Measurements from ENCODE around the gene SAV1. TPM values are rescaled to one million over a fixed set of nuclear protein-coding genes. Genes with fewer than 3 reads are reported as not detected.

Gene SAV1
- polyA plus RNA-seq, 1 of the 3 experiments (the other 2 are of a cell fraction): 8.9 TPM

DNA sequence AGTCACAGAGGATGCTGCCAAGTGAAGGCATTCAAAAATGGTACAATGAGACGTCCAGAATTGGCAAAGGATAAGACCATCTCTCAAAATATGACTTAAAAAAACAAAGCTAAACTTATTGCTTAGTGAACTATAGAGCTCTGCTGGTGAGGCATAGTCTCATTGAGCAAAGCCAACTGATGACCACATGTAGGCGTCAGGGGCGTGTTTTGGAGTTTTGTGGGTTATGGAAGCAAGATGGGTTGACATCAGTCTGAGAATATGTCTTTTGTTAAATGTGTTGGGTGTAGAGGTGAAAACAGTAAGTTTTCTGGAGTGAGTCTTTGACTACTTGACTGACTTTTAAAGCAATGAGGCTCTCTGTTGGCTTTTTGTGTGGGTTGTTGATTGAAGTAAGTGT is 60.9 kb downstream of the SAV1 start:
- H3K79me2 ChIP-seq (ENCODE audit: insufficient read depth): no peaks in the 10 kb centered on the region
- peaks cover 0 to 5% of the 10 kb centered on the region in 2 experiments for H3K36me3 ChIP-seq (replicated peaks in 1 of 2; ENCODE audit: control insufficient read depth in 1 of 2, insufficient read depth in 2 of 2, low read length in 1 of 2)
- 91% methylated on average over 3 of the region's 3 CpGs for WGBS (ENCODE audit: low lambda C conversion rate)
- no peak overlapping the region for H3K4me2 ChIP-seq
- TF ChIP-seq TEAD4 (IDR thresholded peaks at IDR 0.05; ENCODE audit: borderline replicate concordance, insufficient read depth): no peak
- TF ChIP-seq, protein P1, sequence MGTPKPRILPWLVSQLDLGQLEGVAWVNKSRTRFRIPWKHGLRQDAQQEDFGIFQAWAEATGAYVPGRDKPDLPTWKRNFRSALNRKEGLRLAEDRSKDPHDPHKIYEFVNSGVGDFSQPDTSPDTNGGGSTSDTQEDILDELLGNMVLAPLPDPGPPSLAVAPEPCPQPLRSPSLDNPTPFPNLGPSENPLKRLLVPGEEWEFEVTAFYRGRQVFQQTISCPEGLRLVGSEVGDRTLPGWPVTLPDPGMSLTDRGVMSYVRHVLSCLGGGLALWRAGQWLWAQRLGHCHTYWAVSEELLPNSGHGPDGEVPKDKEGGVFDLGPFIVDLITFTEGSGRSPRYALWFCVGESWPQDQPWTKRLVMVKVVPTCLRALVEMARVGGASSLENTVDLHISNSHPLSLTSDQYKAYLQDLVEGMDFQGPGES (IDR thresholded peaks at IDR 0.05; ENCODE audit: low read depth, low read length): no peak
- no peak for TF ChIP-seq FOXM1 (IDR thresholded peaks at IDR 0.05; ENCODE audit: low read depth)
- TF ChIP-seq SIN3A (IDR thresholded peaks at IDR 0.05; ENCODE audit: borderline replicate concordance, low read depth, low read length): no peak
- no peak for TF ChIP-seq JUND (IDR thresholded peaks at IDR 0.05)
- TF ChIP-seq, protein P2, sequence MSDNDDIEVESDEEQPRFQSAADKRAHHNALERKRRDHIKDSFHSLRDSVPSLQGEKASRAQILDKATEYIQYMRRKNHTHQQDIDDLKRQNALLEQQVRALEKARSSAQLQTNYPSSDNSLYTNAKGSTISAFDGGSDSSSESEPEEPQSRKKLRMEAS (IDR thresholded peaks at IDR 0.05; ENCODE audit: low read depth): no peak
- no peak for TF ChIP-seq CHD2 (IDR thresholded peaks at IDR 0.05; ENCODE audit: low read length, partially characterized antibody)
- TF ChIP-seq, protein P3, sequence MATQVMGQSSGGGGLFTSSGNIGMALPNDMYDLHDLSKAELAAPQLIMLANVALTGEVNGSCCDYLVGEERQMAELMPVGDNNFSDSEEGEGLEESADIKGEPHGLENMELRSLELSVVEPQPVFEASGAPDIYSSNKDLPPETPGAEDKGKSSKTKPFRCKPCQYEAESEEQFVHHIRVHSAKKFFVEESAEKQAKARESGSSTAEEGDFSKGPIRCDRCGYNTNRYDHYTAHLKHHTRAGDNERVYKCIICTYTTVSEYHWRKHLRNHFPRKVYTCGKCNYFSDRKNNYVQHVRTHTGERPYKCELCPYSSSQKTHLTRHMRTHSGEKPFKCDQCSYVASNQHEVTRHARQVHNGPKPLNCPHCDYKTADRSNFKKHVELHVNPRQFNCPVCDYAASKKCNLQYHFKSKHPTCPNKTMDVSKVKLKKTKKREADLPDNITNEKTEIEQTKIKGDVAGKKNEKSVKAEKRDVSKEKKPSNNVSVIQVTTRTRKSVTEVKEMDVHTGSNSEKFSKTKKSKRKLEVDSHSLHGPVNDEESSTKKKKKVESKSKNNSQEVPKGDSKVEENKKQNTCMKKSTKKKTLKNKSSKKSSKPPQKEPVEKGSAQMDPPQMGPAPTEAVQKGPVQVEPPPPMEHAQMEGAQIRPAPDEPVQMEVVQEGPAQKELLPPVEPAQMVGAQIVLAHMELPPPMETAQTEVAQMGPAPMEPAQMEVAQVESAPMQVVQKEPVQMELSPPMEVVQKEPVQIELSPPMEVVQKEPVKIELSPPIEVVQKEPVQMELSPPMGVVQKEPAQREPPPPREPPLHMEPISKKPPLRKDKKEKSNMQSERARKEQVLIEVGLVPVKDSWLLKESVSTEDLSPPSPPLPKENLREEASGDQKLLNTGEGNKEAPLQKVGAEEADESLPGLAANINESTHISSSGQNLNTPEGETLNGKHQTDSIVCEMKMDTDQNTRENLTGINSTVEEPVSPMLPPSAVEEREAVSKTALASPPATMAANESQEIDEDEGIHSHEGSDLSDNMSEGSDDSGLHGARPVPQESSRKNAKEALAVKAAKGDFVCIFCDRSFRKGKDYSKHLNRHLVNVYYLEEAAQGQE (IDR thresholded peaks at IDR 0.05; ENCODE audit: low read depth, low read length): no peak
- no peak for TF ChIP-seq SMC3 (IDR thresholded peaks at IDR 0.05; ENCODE audit: low read depth, low read length)
- TF ChIP-seq RFX5 (IDR thresholded peaks at IDR 0.05; ENCODE audit: low read length): no peak
- TF ChIP-seq NRF1 (IDR thresholded peaks at IDR 0.05; ENCODE audit: low read depth, low read length): no peak
- TF ChIP-seq GATA2 (CRISPR knock-in tag; IDR thresholded peaks at IDR 0.05): no peak
- TF ChIP-seq FOXJ3 (CRISPR knock-in tag; IDR thresholded peaks at IDR 0.05): no peak
- no peak for TF ChIP-seq POLR2AphosphoS5 (IDR thresholded peaks at IDR 0.05; ENCODE audit: low read depth, low read length)
- no peak for TF ChIP-seq MXI1 (IDR thresholded peaks at IDR 0.05; ENCODE audit: low read depth, low read length)
- TF ChIP-seq FOSL2 (IDR thresholded peaks at IDR 0.05; ENCODE audit: borderline replicate concordance, low read depth): no peak
- TF ChIP-seq RAD21 (IDR thresholded peaks at IDR 0.05; ENCODE audit: low read length): no peak
- TF ChIP-seq, protein P4, sequence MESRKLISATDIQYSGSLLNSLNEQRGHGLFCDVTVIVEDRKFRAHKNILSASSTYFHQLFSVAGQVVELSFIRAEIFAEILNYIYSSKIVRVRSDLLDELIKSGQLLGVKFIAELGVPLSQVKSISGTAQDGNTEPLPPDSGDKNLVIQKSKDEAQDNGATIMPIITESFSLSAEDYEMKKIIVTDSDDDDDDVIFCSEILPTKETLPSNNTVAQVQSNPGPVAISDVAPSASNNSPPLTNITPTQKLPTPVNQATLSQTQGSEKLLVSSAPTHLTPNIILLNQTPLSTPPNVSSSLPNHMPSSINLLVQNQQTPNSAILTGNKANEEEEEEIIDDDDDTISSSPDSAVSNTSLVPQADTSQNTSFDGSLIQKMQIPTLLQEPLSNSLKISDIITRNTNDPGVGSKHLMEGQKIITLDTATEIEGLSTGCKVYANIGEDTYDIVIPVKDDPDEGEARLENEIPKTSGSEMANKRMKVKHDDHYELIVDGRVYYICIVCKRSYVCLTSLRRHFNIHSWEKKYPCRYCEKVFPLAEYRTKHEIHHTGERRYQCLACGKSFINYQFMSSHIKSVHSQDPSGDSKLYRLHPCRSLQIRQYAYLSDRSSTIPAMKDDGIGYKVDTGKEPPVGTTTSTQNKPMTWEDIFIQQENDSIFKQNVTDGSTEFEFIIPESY (IDR thresholded peaks at IDR 0.05; ENCODE audit: borderline replicate concordance, low read depth): no peak
- no peak for TF ChIP-seq ELF1 (IDR thresholded peaks at IDR 0.05)
- peaks cover 0 to 12% of the 10 kb centered on the region in 2 experiments; a peak in 3 of 4 replicates for H3K4me1 ChIP-seq (ENCODE audit: control insufficient read depth in 1 of 2, insufficient read depth in 2 of 2, low read depth in 1 of 2, low read length in 1 of 2)
- H3K4me3 ChIP-seq (ENCODE audit: low read depth in 2 of 2, low read length in 1 of 2): no peak overlapping the region
- no peak overlapping the region for H2AFZ ChIP-seq (ENCODE audit: low read depth)
- POLR2A ChIA-PET: no interaction called here
- no peak for DNase-seq
- H3K9ac ChIP-seq: no peak overlapping the region
- CTCF ChIA-PET: interaction anchor here (0.8 kb wide), 1 partner anchor 12 kb away, joined by 3 read pairs; no protein-coding TSS in a partner anchor
- H4K20me1 ChIP-seq (ENCODE audit: insufficient read depth): no peaks in the 10 kb centered on the region
- H3K9me3 ChIP-seq: no peaks in the 10 kb centered on the region
- no peak overlapping the region for H3K27ac ChIP-seq (ENCODE audit: low read depth in 2 of 2, low read length in 1 of 2)
- no peaks in the 10 kb centered on the region for H3K9me2 ChIP-seq
- H3F3A ChIP-seq (replicated peaks; ENCODE audit: insufficient read depth): peaks cover 6% of the 10 kb centered on the region
- H3K27me3 ChIP-seq (ENCODE audit: insufficient read depth): no peaks in the 10 kb centered on the region

All from SK-N-SH (cell line).